HUES48 (cell line): Measurements from ENCODE around the gene BID.

ENCODE experiments used
- H3K27ac ChIP-seq: one replicate; pipeline ENCODE4 v1.7.0; 2013; ENCODE audit warnings: low read depth, low read length, inconsistent platforms
- H3K27me3 ChIP-seq: 2 replicates; pipeline ENCODE4 v1.6.1; 2013; ENCODE audit warnings: mild to moderate bottlenecking, low read length; ENCODE audit not compliant: control insufficient read depth, insufficient read depth
- H3K36me3 ChIP-seq: 2 replicates; pipeline ENCODE4 v1.6.1; 2013; ENCODE audit warnings: low read length; ENCODE audit not compliant: control insufficient read depth, insufficient read depth
- H3K4me1 ChIP-seq: 2 replicates; pipeline ENCODE4 v1.6.1; 2013; ENCODE audit warnings: mild to moderate bottlenecking, low read length; ENCODE audit not compliant: control insufficient read depth, insufficient read depth
- H3K4me3 ChIP-seq: 2 replicates; pipeline ENCODE4 v1.5.1; 2013; ENCODE audit warnings: mild to moderate bottlenecking, low read depth, low read length
- H3K9ac ChIP-seq: 2 replicates; pipeline ENCODE4 v1.6.1; 2013; ENCODE audit warnings: mild to moderate bottlenecking, low read depth, low read length, moderate library complexity
- H3K9me3 ChIP-seq: 2 replicates; pipeline ENCODE4 v1.6.1; 2013; ENCODE audit warnings: low read length; ENCODE audit not compliant: control insufficient read depth, insufficient read depth

BID gene

DNA sequence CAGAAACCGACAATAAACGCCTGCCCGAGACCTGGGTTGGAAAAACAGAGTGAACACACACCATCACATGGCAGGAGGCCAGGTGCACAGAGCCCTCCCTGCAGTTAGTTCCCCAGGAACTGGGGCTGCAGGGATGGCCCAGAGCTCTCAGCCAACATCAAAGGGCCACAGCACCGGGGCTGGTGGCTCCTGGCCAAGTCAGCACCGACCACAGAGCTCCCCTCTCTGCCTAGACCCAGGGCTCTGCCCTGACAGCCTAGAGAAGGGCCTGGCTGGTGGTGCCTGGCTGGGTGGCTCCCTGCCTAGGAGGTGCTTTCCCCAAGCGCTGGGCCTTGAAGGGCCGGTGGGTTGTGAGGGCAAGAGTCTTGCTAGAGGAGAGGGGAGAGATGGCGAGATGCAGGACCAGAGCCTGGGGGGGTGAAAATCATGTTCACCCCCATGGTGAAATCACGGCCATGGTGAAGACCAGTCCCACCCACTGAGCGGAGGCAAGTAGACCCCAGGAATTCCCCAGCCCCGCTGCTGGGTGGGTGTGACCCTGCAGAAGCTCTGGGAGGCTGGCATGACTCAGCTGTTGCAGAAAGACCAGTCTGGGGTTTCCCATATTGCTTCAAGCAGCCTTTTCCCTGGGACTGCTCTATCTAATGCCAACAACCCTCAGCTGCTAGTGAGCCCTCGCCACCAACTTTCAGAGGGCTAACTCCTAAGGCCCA is 7.2 kb upstream of the BID start:
- no peaks in the 10 kb centered on the region for H3K9me3 ChIP-seq
- H3K36me3 ChIP-seq: no peaks in the 10 kb centered on the region
- no peaks in the 10 kb centered on the region for H3K27me3 ChIP-seq
- H3K4me3 ChIP-seq: no peak overlapping the region
- no peaks in the 10 kb centered on the region for H3K4me1 ChIP-seq
- H3K27ac ChIP-seq: no peak overlapping the region
- H3K9ac ChIP-seq: no peak overlapping the region

DNA sequence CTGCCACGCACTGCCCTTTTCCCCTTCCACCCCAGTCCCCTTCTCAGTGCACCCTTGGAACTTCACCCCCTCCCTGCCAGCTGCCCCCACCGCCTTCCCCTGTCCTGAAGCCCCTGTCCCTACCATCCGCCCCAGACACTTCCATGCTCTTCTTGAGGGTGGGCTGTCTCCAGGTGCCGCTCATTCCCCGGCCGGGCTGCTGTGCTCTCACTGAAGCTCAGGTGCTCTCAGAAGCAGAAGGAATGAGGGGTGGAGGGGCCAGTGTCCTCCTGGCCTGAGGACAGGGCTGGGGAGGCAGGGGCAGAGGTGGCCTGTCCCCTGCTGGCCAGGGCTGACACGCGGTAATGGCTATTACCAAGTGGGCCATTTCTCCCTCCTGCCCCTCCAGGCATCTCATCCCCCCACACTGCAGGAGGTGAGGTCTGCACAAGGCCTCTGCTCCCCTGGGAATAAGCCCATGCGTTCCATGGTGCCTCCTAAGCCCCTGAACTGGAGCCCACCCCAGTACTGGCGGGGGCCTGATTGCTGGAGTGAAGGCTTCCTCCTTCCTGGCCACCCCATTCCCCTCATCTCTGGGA is 6.6 kb upstream of the BID start:
- H3K27ac ChIP-seq: no peak overlapping the region
- H3K4me3 ChIP-seq: no peak overlapping the region
- no peaks in the 10 kb centered on the region for H3K36me3 ChIP-seq
- H3K9me3 ChIP-seq: no peaks in the 10 kb centered on the region
- no peaks in the 10 kb centered on the region for H3K27me3 ChIP-seq
- no peak overlapping the region for H3K9ac ChIP-seq
- H3K4me1 ChIP-seq: no peaks in the 10 kb centered on the region

DNA sequence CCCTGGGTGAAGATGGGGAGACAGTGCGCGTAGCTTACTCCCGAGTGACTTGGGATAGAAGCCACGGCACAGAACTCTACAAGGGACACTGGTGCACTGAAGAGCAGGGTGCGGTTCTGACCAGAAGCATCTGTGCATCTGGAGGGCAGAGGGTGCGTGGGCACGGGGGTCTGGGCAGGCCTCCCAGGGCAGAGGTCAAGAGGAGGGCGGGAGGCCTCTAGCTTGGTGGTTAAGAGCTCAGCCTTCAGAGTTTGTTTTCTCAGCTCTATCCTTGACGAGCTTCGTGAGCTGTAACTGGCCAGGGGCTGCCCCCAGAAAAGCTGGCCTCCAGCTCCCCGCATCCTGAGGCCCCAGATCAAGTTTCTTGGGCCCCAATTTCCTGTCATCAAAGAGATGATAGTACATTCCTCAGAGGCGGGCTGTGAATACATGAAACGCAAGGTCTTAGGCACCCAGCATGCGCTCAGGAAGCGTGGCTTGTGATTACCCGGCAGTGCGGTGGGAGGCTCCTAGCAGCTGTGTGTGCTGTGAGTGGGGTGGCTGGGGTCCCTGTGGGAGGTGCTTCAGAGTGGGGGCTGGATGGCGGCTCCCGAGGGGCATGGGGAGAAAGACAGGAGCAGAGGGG is 6.0 kb upstream of the BID start:
- no peaks in the 10 kb centered on the region for H3K4me1 ChIP-seq

DNA sequence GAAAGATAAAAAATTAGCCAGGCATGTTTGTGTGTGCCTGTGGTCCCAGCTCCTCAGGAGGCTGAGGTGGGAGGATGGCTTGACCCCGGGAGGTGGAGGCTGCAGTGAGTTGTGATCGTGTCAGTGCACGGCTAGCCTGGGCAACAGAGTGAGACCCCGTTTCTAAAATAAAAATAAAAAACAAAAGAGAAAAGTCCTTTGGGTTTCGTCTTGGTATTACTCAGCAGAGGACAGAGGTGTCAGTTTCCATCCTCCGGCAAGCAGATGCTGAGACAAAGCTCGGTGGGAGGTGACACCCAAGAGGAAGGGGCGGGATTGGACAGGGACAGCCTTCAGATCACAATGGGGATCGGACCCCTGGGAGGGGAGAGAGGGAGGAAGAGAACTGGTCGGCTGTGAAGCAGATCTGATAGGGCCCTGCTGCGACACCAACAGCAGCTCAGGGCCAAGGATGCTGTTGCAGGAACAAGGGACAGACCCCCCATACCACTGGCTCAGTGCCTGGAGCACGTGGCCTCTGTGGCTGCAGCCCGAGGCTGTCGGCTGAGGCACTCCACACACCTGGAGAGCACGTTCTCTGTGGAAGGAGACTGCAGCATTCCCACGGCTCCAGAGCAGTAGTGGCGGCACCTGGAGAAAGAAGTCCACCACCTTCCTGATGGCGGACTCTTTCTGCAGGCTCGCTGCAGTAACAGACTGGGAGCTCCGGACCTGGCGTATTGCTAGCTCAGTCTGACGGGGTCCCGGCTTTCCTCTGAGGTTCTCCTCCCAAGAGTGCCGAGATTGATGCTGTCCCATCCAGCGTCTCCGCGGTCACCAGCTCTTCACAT is 5.2 kb upstream of the BID start:
- peaks cover 7% of the 10 kb centered on the region; the same call in 1 of the 2 replicates for H3K27me3 ChIP-seq
- no peaks in the 10 kb centered on the region for H3K36me3 ChIP-seq
- H3K4me3 ChIP-seq: no peak overlapping the region
- H3K9ac ChIP-seq: no peak overlapping the region
- H3K9me3 ChIP-seq: no peaks in the 10 kb centered on the region
- H3K4me1 ChIP-seq: 0 out of 2 replicates have a peak, but pooled peaks cover 3% of the 10 kb centered on the region
- H3K27ac ChIP-seq: no peak overlapping the region

More for the DNA sequence above, 6.0 kb upstream of the BID start:
- no peak overlapping the region for H3K27ac ChIP-seq
- 0 out of 2 replicates have a peak, but pooled peaks cover under 1% of the 10 kb centered on the region for H3K27me3 ChIP-seq
- no peaks in the 10 kb centered on the region for H3K9me3 ChIP-seq
- no peak overlapping the region for H3K9ac ChIP-seq
- no peak overlapping the region for H3K4me3 ChIP-seq
- H3K36me3 ChIP-seq: no peaks in the 10 kb centered on the region

DNA sequence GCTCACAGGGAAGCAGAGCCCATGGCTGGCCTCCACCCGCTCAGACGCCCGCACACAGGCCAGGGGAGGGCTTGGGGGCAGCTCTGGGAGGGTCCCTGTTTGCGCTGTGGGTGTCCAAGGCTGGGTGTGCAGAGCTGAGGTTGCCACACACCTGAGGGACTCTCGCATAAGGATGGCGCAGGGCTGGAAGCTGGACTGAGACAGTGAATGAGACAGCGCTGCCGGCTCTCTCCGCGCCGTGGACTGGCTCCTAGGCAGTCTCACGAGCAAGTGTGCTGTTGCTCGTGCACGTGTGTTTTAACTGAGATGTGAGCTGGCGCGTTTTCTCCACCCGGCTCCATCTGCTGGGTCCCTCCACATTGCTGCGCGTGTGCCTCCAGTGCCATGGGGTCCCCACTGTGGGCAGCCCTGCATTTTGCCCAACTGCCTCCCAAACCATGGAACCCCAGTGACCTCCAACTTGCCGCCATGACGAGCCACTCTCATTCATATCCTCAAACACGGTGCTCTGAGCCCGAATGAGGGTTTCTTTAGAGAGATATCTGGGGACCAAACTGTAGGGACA is 4.2 kb upstream of the BID start:
- peaks cover 7% of the 10 kb centered on the region; the same call in 1 of the 2 replicates for H3K27me3 ChIP-seq
- no peaks in the 10 kb centered on the region for H3K9me3 ChIP-seq
- H3K4me3 ChIP-seq: no peak overlapping the region
- H3K27ac ChIP-seq: no peak overlapping the region
- 0 out of 2 replicates have a peak, but pooled peaks cover 3% of the 10 kb centered on the region for H3K4me1 ChIP-seq
- H3K9ac ChIP-seq: no peak overlapping the region
- H3K36me3 ChIP-seq: no peaks in the 10 kb centered on the region

DNA sequence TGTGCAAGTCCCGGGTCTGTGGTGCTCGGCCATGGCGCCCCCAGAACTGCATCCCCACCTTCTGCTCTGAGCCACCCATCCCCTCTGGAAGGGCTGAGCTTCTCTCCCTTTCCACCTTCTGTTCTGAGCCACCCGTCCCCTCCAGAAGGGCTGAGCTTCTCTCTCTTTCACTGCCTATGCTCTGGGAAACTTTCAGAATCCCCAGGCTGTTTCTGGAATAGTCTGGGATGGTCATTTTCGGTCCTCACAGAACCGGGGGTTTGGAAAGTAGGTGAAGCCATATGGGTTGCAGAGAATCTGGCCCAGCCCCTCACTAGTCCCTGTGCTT is 3.4 kb upstream of the BID start:
- Histone ChIP-seq H3K36me3 (no peaks in the 10 kb centered on the region), H3K4me3 (no peak overlapping the region), H3K27me3 (peaks cover 7% of the 10 kb centered on the region; the same call in 1 of the 2 replicates), H3K9me3 (no peaks in the 10 kb centered on the region), H3K27ac (no peak overlapping the region), H3K4me1 (peaks cover 9% of the 10 kb centered on the region), H3K9ac (no peak overlapping the region)

DNA sequence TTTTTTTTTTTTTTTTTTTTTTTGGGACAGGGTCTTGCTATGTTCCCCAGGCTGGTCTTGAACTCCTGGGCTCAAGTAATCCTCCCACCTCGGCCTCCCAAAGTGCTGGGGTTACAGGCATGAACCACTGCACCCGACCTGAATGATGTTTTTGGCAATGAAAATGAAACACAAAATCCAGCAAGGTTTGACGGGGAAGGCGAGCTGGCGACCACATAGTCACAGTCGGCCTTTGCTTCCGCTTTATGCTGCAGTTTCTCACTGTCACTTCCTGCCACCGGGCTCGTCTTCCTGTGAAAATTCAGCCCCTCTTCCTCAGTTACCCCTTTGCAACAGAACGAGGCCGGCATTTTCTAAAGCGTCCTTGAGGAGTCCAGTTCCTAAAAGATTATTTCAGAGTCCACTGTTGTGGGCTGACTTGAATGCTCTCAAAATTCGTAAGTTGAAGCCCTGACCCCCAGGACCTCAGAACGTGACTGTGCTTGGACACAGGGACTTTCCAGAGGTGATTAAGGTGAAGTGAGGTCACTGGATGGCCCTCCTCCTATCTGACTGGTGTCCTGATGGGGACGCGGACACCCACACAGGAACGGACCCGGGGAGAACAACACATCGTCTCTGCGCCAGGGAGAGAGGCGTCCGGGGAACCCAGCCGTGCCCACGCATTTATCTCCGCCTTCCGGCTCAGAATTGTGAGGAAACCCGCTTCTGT is 2.9 kb upstream of the BID start:
- H3K27ac ChIP-seq: no peak overlapping the region
- no peaks in the 10 kb centered on the region for H3K36me3 ChIP-seq
- H3K27me3 ChIP-seq: peaks cover 7% of the 10 kb centered on the region; the same call in 1 of the 2 replicates
- H3K9me3 ChIP-seq: no peaks in the 10 kb centered on the region
- H3K4me3 ChIP-seq: no peak overlapping the region
- H3K4me1 ChIP-seq: peaks cover 9% of the 10 kb centered on the region
- no peak overlapping the region for H3K9ac ChIP-seq

DNA sequence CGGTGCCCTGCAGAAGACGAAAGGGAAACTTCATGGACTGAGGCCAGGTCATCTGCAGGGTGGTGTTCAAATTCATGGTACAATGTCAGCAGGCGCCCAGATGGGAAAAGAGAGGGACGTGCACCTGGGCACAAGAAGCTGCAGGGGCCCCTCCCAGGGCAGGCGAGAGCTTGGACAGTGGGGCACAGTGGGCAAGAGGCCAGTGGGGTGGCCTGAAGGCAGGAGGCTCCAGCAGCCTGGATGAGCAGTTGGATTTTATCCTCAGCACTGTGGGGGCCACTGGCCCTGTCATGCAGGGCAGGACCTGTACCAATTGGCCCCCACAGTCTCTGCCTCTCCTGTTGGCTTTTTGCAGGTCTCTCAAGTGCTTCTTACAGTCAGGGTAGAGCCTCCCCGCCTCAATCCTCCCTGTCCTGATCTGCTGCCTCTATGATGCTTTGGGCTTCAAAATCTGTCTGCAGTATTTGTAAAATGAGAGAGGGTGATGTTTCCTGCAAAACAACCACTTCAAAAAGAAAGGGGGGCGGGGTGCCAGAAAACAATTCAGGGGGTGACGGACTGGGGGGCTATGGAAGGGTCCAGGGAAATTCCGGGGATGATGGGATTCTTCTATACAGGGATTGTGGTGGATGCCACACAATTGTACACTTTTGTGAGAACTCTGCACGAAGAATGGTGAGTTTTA is 1.7 kb upstream of the BID start:
- Histone ChIP-seq H3K9ac (no peak overlapping the region), H3K36me3 (no peaks in the 10 kb centered on the region), H3K9me3 (no peaks in the 10 kb centered on the region), H3K4me3 (no peak overlapping the region), H3K27ac (no peak overlapping the region), H3K27me3 (peaks cover 7% of the 10 kb centered on the region; the same call in 1 of the 2 replicates), H3K4me1 (peaks cover 9% of the 10 kb centered on the region)

DNA sequence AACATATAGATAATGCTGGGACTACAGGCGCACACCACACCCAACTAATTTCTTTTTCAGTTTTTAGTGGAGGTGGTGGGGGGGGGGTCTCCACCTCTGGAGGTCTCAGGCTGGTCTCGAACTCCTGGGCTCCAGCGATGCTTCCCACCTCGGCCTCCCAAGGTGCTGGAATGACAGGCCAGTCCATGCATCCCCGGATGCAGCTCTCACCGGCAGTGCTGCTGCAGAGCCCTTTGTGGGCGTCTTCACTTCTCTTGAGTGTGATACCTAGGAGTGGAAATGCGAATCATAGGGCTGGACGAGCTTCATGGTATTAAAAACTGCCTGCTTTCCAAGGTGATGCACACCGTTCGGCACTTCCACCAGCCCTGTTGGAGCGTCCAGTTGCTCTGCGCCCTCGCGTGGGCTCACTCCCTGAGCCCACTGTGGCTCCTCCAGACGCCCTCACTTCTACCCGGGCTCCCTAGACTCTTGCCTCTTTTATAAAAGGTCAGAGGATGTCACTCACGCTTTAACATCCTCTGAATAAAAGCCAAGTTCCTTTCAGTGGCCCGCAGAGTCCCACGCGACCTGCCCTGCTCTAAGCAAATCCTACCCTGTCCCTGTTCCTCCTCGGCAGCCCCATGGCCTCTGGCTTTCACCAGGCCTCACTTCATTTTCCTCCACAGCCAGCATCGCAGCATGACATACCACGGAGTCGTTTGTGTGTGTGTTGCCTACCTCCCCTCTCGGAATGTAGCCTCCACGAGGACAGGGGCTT is 837 bp upstream of the BID start:
- Histone ChIP-seq H3K36me3 (no peaks in the 10 kb centered on the region), H3K9me3 (no peaks in the 10 kb centered on the region), H3K27me3 (peaks cover 7% of the 10 kb centered on the region; the same call in 1 of the 2 replicates), H3K9ac (no peak overlapping the region), H3K4me1 (peaks cover 9% of the 10 kb centered on the region), H3K4me3 (peak overlapping the region; percentile 67; the same call in 1 of the 2 replicates), H3K27ac (no peak overlapping the region)
